ENCODE measurements around the gene PDGFC.

Gene PDGFC

GRCh38 chr4:156746111-156746510 is 225.5 kb downstream of the PDGFC start:
- H3K27ac ChIP-seq: no peak overlapping the region
- TF ChIP-seq CTCF (conservative IDR thresholded peaks at IDR 0.05): no peak

- H3K27ac ChIP-seq: no peak overlapping the region
- no peak for TF ChIP-seq CTCF (conservative IDR thresholded peaks at IDR 0.05)
Measured at GRCh38 chr4:156738766-156739165, 232.8 kb downstream of the PDGFC start.

GRCh38 chr4:156734965-156735895 is 236.4 kb downstream of the PDGFC start:
- no peak for TF ChIP-seq CTCF (conservative IDR thresholded peaks at IDR 0.05)
- no peak overlapping the region for H3K27ac ChIP-seq

GRCh38 chr4:156733582-156733981 is 238.0 kb downstream of the PDGFC start:
- no peak for TF ChIP-seq CTCF (conservative IDR thresholded peaks at IDR 0.05)
- H3K27ac ChIP-seq: no peak overlapping the region

GRCh38 chr4:156732634-156733033 is 239.0 kb downstream of the PDGFC start:
- no peak overlapping the region for H3K27ac ChIP-seq
- no peak for TF ChIP-seq CTCF (conservative IDR thresholded peaks at IDR 0.05)

- no peak for TF ChIP-seq CTCF (conservative IDR thresholded peaks at IDR 0.05)
- no peak overlapping the region for H3K27ac ChIP-seq
Measured at GRCh38 chr4:156729416-156729815, 242.2 kb downstream of the PDGFC start.

GRCh38 chr4:156725257-156725656 is 246.3 kb downstream of the PDGFC start:
- H3K27ac ChIP-seq: no peak overlapping the region

More at GRCh38 chr4:156725257-156725656, 246.3 kb downstream of the PDGFC start:
- TF ChIP-seq CTCF (conservative IDR thresholded peaks at IDR 0.05): no peak
